ENCODE results near the gene UBA1. TPM values are rescaled to one million over a fixed set of nuclear protein-coding genes. Genes with fewer than 3 reads are reported as not detected.

UBA1 gene
- total and polyA plus RNA-seq, 4 experiments from 2014 or later: 129 to 167 (median 142) TPM

GRCh38 chrX:47175588-47175980 lies 18.0 kb upstream of the UBA1 start:
- Histone ChIP-seq H3K9me3 (ENCODE audit: control insufficient read depth in 1 of 2, low read length in 2 of 2) (no peaks in the 10 kb centered on the region), H3K4me1 (ENCODE audit: insufficient read depth, low read length) (no peaks in the 10 kb centered on the region), H3K27ac (ENCODE audit: low read depth, low read length) (no peak overlapping the region), H3K4me3 (ENCODE audit: low read length in 2 of 2) (no peak overlapping the region), H3K27me3 (ENCODE audit: insufficient read depth, low read length) (no peaks in the 10 kb centered on the region), H3K36me3 (ENCODE audit: insufficient read depth, low read length) (peaks cover 36% of the 10 kb centered on the region)
- ChIA-PET CTCF (ENCODE audit: partially characterized antibody) (no interaction called here), POLR2A (ENCODE audit: partially characterized antibody) (no interaction called here)
- H3K27ac Mint-ChIP-seq: peak overlapping the region in 1 of 7 donors; percentile 75
- no peaks in the 10 kb centered on the region for H3K4me1 Mint-ChIP-seq
- intact Hi-C loops (cut with micrococcal nuclease): no loop called here
- H3K9me3 Mint-ChIP-seq: peaks cover 0 to 1% (median 0%) of the 10 kb centered on the region in 8 donors
- H3K36me3 Mint-ChIP-seq: peaks cover 21 to 33% of the 10 kb centered on the region in 2 donors
- DNase-seq: no peak
- no peaks in the 10 kb centered on the region for H3K27me3 Mint-ChIP-seq
- H3K4me3 Mint-ChIP-seq: no peak overlapping the region

GRCh38 chrX:47176101-47176740 lies 17.4 kb upstream of the UBA1 start:
- H3K36me3 Mint-ChIP-seq: peaks cover 21 to 35% of the 10 kb centered on the region in 2 donors
- Histone ChIP-seq H3K9me3 (ENCODE audit: control insufficient read depth in 1 of 2, low read length in 2 of 2) (no peaks in the 10 kb centered on the region), H3K27me3 (ENCODE audit: insufficient read depth, low read length) (no peaks in the 10 kb centered on the region), H3K4me3 (ENCODE audit: low read length in 2 of 2) (no peak overlapping the region), H3K27ac (ENCODE audit: low read depth, low read length) (no peak overlapping the region), H3K36me3 (ENCODE audit: insufficient read depth, low read length) (peaks cover 41% of the 10 kb centered on the region), H3K4me1 (ENCODE audit: insufficient read depth, low read length) (no peaks in the 10 kb centered on the region)
- H3K4me1 Mint-ChIP-seq: no peaks in the 10 kb centered on the region
- intact Hi-C loops (cut with micrococcal nuclease): no loop called here
- CTCF ChIA-PET (ENCODE audit: partially characterized antibody): no interaction called here
- H3K4me3 Mint-ChIP-seq: no peak overlapping the region
- peaks cover 0 to 1% (median 0%) of the 10 kb centered on the region in 8 donors for H3K9me3 Mint-ChIP-seq
- no peak for DNase-seq
- no peak overlapping the region for H3K27ac Mint-ChIP-seq
- POLR2A ChIA-PET (ENCODE audit: partially characterized antibody): no interaction called here
- no peaks in the 10 kb centered on the region for H3K27me3 Mint-ChIP-seq

- POLR2A ChIA-PET (ENCODE audit: partially characterized antibody): no interaction called here
- H3K27me3 ChIP-seq (ENCODE audit: insufficient read depth, low read length): no peaks in the 10 kb centered on the region
These were observed 16.6 kb upstream of the UBA1 start for GRCh38 chrX:47177079-47177478.

GRCh38 chrX:47178337-47178736 lies 15.3 kb upstream of the UBA1 start:
- intact Hi-C loops (cut with micrococcal nuclease): no loop called here
- Mint-ChIP-seq H3K27me3 (no peaks in the 10 kb centered on the region), H3K36me3 (peaks cover 16 to 40% of the 10 kb centered on the region in 2 donors), H3K4me1 (no peaks in the 10 kb centered on the region), H3K27ac (peak overlapping the region in 2 of 7 donors; percentile 11 to 66), H3K9me3 (no peaks in the 10 kb centered on the region), H3K4me3 (no peak overlapping the region)
- Histone ChIP-seq H3K27ac (ENCODE audit: low read depth, low read length) (no peak overlapping the region), H3K36me3 (ENCODE audit: insufficient read depth, low read length) (peaks cover 49% of the 10 kb centered on the region), H3K4me1 (ENCODE audit: insufficient read depth, low read length) (no peaks in the 10 kb centered on the region), H3K4me3 (ENCODE audit: low read length in 2 of 2) (no peak overlapping the region), H3K9me3 (ENCODE audit: control insufficient read depth in 1 of 2, low read length in 2 of 2) (no peaks in the 10 kb centered on the region), H3K27me3 (ENCODE audit: insufficient read depth, low read length) (no peaks in the 10 kb centered on the region)
- no peak for DNase-seq
- ChIA-PET POLR2A (ENCODE audit: partially characterized antibody) (no interaction called here), CTCF (ENCODE audit: partially characterized antibody) (no interaction called here)

More at GRCh38 chrX:47177079-47177478, 16.6 kb upstream of the UBA1 start:
- no peak overlapping the region for H3K4me3 ChIP-seq (ENCODE audit: low read length in 2 of 2)
- no peak overlapping the region for H3K27ac ChIP-seq (ENCODE audit: low read depth, low read length)
- Mint-ChIP-seq H3K4me1 (no peaks in the 10 kb centered on the region), H3K27me3 (no peaks in the 10 kb centered on the region), H3K9me3 (no peaks in the 10 kb centered on the region), H3K27ac (peak overlapping the region in 2 of 7 donors; percentile 12 to 64), H3K36me3 (peaks cover 16 to 37% of the 10 kb centered on the region in 2 donors), H3K4me3 (no peak overlapping the region)
- intact Hi-C loops (cut with micrococcal nuclease): no loop called here
- H3K4me1 ChIP-seq (ENCODE audit: insufficient read depth, low read length): no peaks in the 10 kb centered on the region
- CTCF ChIA-PET (ENCODE audit: partially characterized antibody): no interaction called here
- no peaks in the 10 kb centered on the region for H3K9me3 ChIP-seq (ENCODE audit: control insufficient read depth in 1 of 2, low read length in 2 of 2)
- DNase-seq: no peak
- H3K36me3 ChIP-seq (ENCODE audit: insufficient read depth, low read length): peaks cover 49% of the 10 kb centered on the region

GRCh38 chrX:47179221-47179927 lies 14.3 kb upstream of the UBA1 start:
- H3K4me3 Mint-ChIP-seq: no peak overlapping the region
- no peak overlapping the region for H3K4me3 ChIP-seq (ENCODE audit: low read length in 2 of 2)
- H3K27ac Mint-ChIP-seq: no peak overlapping the region
- H3K9me3 Mint-ChIP-seq: no peaks in the 10 kb centered on the region
- no peaks in the 10 kb centered on the region for H3K4me1 Mint-ChIP-seq
- H3K27me3 Mint-ChIP-seq: no peaks in the 10 kb centered on the region
- H3K9me3 ChIP-seq (ENCODE audit: control insufficient read depth in 1 of 2, low read length in 2 of 2): no peaks in the 10 kb centered on the region
- H3K27me3 ChIP-seq (ENCODE audit: insufficient read depth, low read length): no peaks in the 10 kb centered on the region
- H3K36me3 ChIP-seq (ENCODE audit: insufficient read depth, low read length): peaks cover 49% of the 10 kb centered on the region
- ChIA-PET CTCF (ENCODE audit: partially characterized antibody) (no interaction called here), POLR2A (ENCODE audit: partially characterized antibody) (no interaction called here)
- intact Hi-C loops (cut with micrococcal nuclease): no loop called here
- H3K36me3 Mint-ChIP-seq: peaks cover 16 to 40% of the 10 kb centered on the region in 2 donors
- H3K4me1 ChIP-seq (ENCODE audit: insufficient read depth, low read length): no peaks in the 10 kb centered on the region
- no peak for DNase-seq
- H3K27ac ChIP-seq (ENCODE audit: low read depth, low read length): no peak overlapping the region

GRCh38 chrX:47179928-47180255 lies 13.7 kb upstream of the UBA1 start:
- Mint-ChIP-seq H3K4me3 (no peak overlapping the region), H3K36me3 (peaks cover 16 to 42% of the 10 kb centered on the region in 2 donors), H3K4me1 (no peaks in the 10 kb centered on the region), H3K27ac (no peak overlapping the region), H3K27me3 (no peaks in the 10 kb centered on the region), H3K9me3 (no peaks in the 10 kb centered on the region)
- Histone ChIP-seq H3K4me1 (ENCODE audit: insufficient read depth, low read length) (no peaks in the 10 kb centered on the region), H3K9me3 (ENCODE audit: control insufficient read depth in 1 of 2, low read length in 2 of 2) (no peaks in the 10 kb centered on the region), H3K27ac (ENCODE audit: low read depth, low read length) (no peak overlapping the region), H3K4me3 (ENCODE audit: low read length in 2 of 2) (no peak overlapping the region), H3K36me3 (ENCODE audit: insufficient read depth, low read length) (peaks cover 46% of the 10 kb centered on the region), H3K27me3 (ENCODE audit: insufficient read depth, low read length) (no peaks in the 10 kb centered on the region)
- intact Hi-C loops (cut with micrococcal nuclease): no loop called here
- DNase-seq: no peak
- ChIA-PET POLR2A (ENCODE audit: partially characterized antibody) (no interaction called here), CTCF (ENCODE audit: partially characterized antibody) (no interaction called here)

GRCh38 chrX:47180346-47180745 lies 13.3 kb upstream of the UBA1 start:
- ChIA-PET POLR2A (ENCODE audit: partially characterized antibody) (no interaction called here), CTCF (ENCODE audit: partially characterized antibody) (no interaction called here)
- no peak overlapping the region for H3K27ac ChIP-seq (ENCODE audit: low read depth, low read length)
- no peaks in the 10 kb centered on the region for H3K9me3 ChIP-seq (ENCODE audit: control insufficient read depth in 1 of 2, low read length in 2 of 2)
- no peak for DNase-seq
- H3K4me1 ChIP-seq (ENCODE audit: insufficient read depth, low read length): no peaks in the 10 kb centered on the region
- no peak overlapping the region for H3K4me3 ChIP-seq (ENCODE audit: low read length in 2 of 2)
- Mint-ChIP-seq H3K4me3 (no peak overlapping the region), H3K4me1 (no peaks in the 10 kb centered on the region), H3K9me3 (no peaks in the 10 kb centered on the region), H3K27ac (peak overlapping the region in 1 of 7 donors; percentile 83), H3K27me3 (no peaks in the 10 kb centered on the region), H3K36me3 (peaks cover 16 to 42% of the 10 kb centered on the region in 2 donors)
- H3K27me3 ChIP-seq (ENCODE audit: insufficient read depth, low read length): no peaks in the 10 kb centered on the region
- intact Hi-C loops (cut with micrococcal nuclease): no loop called here
- H3K36me3 ChIP-seq (ENCODE audit: insufficient read depth, low read length): peaks cover 41% of the 10 kb centered on the region

Data from CD4-positive, alpha-beta memory T cell (primary cell).